AG04449 (cell line): ENCODE results near the gene FGF14.

Experiments
- CTCF ChIA-PET: fragments of 350-600 bp; formaldehyde crosslinking; extraction: SDS; loops from one replicate; lab custom pipeline; 2021; ENCODE audit warnings: antibody characterized with exemption; lab: Yijun Ruan, JAX
- POLR2A ChIA-PET: fragments of 400-600, 350-600 bp; formaldehyde crosslinking; extraction: SDS; loops from one replicate; lab custom pipeline; 2020; ENCODE audit warnings: antibody characterized with exemption, inconsistent platforms; lab: Yijun Ruan, JAX
- DNase-seq: peaks from one replicate; pipeline ENCODE4 v3.0.0-alpha.2; 2010; ENCODE audit warnings: low read depth, low spot score
- H3K4me3 ChIP-seq: 2 replicates; pipeline ENCODE4 v1.5.1; 2011; ENCODE audit warnings: low read depth, mild to moderate bottlenecking, control low read depth, low read length
- CTCF ChIP-seq: IDR thresholded peaks from one replicate; pipeline ENCODE4 v1.5.1; 2011; ENCODE audit warnings: mild to moderate bottlenecking, moderate library complexity, low read length, control low read depth, inconsistent platforms; ENCODE audit not compliant: insufficient read depth; ENCODE audit errors: missing control alignments

The FGF14 gene

GRCh38 chr13:101755228-101755887 is 646.5 kb downstream of the FGF14 start:
- no peak for DNase-seq
- CTCF ChIA-PET = interaction anchor here (0.7 to 9.8 kb wide), 2 partner anchors 239 to 609 kb away, joined by 3 to 122 read pairs; no protein-coding TSS in a partner anchor
- TF ChIP-seq CTCF = no peak

GRCh38 chr13:101752432-101752831 is 649.4 kb downstream of the FGF14 start:
- H3K4me3 ChIP-seq = no peak overlapping the region
- no peak for DNase-seq
- POLR2A ChIA-PET = no interaction called here
- no peak for TF ChIP-seq CTCF
- CTCF ChIA-PET = no interaction called here

More at GRCh38 chr13:101755228-101755887, 646.5 kb downstream of the FGF14 start:
- no peak overlapping the region for H3K4me3 ChIP-seq
- POLR2A ChIA-PET = no interaction called here

GRCh38 chr13:101751488-101751887 is 650.4 kb downstream of the FGF14 start:
- POLR2A ChIA-PET = no interaction called here

GRCh38 chr13:101749584-101749983 is 652.3 kb downstream of the FGF14 start:
- no peak overlapping the region for H3K4me3 ChIP-seq
- no peak for TF ChIP-seq CTCF
- ChIA-PET POLR2A (no interaction called here), CTCF (interaction anchor here (2.2 kb wide), 1 partner anchor 604 kb away, joined by 8 read pairs; no protein-coding TSS in a partner anchor)
- DNase-seq = no peak

More at GRCh38 chr13:101751488-101751887, 650.4 kb downstream of the FGF14 start:
- H3K4me3 ChIP-seq = no peak overlapping the region
- no peak for TF ChIP-seq CTCF
- DNase-seq = peak; percentile 46
- CTCF ChIA-PET = interaction anchor here (2.2 kb wide), 1 partner anchor 606 kb away, joined by 8 read pairs; no protein-coding TSS in a partner anchor

- CTCF ChIA-PET = interaction anchor here (1.2 kb wide), 1 partner anchor 11 kb away, joined by 4 read pairs; no protein-coding TSS in a partner anchor
These were observed 654.8 kb downstream of the FGF14 start for GRCh38 chr13:101747039-101747438.

More at GRCh38 chr13:101747039-101747438, 654.8 kb downstream of the FGF14 start:
- no peak for DNase-seq
- H3K4me3 ChIP-seq = no peak overlapping the region
- TF ChIP-seq CTCF = no peak
- POLR2A ChIA-PET = no interaction called here
